Peyer's patch (tissue), 4 donors: Measurements from ENCODE around the gene ESRP2.

Experiments
- POLR2A ChIP-seq, 2 donors: fragments of 450-650 bp; IDR thresholded peaks; one replicate each; pipeline ENCODE4 v1.5.1; 2017; ENCODE audit warnings: antibody characterized with exemption in 2 of 2, mild to moderate bottlenecking in 2 of 2, moderate library complexity in 2 of 2
- TF ChIP-seq, protein P1 (sequence below), 6 experiments: fragments of 450-650 bp in 4 of 6; fragments of 200-600 bp in 2 of 6; sonication (generic) in 1 of 6; IDR thresholded peaks; one replicate each; pipeline ENCODE4 v1.5.1; 2017 to 2019; ENCODE audit warnings: antibody characterized with exemption in 6 of 6, mild to moderate bottlenecking in 3 of 6, moderate library complexity in 1 of 6

DNA sequence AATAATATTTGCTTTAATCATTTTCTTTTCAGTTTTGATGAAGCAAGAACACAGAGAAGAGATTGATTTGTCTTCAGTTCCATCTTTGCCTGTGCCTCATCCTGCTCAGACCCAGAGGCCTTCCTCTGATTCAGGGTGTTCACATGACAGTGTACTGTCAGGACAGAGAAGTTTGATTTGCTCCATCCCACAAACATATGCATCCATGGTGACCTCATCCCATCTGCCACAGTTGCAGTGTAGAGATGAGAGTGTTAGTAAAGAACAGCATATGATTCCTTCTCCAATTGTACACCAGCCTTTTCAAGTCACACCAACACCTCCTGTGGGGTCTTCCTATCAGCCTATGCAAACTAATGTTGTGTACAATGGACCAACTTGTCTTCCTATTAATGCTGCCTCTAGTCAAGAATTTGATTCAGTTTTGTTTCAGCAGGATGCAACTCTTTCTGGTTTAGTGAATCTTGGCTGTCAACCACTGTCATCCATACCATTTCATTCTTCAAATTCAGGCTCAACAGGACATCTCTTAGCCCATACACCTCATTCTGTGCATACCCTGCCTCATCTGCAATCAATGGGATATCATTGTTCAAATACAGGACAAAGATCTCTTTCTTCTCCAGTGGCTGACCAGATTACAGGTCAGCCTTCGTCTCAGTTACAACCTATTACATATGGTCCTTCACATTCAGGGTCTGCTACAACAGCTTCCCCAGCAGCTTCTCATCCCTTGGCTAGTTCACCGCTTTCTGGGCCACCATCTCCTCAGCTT is 45.0 kb downstream of the ESRP2 start:
- TF ChIP-seq, protein P1, sequence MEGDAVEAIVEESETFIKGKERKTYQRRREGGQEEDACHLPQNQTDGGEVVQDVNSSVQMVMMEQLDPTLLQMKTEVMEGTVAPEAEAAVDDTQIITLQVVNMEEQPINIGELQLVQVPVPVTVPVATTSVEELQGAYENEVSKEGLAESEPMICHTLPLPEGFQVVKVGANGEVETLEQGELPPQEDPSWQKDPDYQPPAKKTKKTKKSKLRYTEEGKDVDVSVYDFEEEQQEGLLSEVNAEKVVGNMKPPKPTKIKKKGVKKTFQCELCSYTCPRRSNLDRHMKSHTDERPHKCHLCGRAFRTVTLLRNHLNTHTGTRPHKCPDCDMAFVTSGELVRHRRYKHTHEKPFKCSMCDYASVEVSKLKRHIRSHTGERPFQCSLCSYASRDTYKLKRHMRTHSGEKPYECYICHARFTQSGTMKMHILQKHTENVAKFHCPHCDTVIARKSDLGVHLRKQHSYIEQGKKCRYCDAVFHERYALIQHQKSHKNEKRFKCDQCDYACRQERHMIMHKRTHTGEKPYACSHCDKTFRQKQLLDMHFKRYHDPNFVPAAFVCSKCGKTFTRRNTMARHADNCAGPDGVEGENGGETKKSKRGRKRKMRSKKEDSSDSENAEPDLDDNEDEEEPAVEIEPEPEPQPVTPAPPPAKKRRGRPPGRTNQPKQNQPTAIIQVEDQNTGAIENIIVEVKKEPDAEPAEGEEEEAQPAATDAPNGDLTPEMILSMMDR (IDR thresholded peaks at IDR 0.05) = no peak
- no peak for TF ChIP-seq POLR2A (IDR thresholded peaks at IDR 0.05)
